Endothelial cell of umbilical vein (primary cell): ENCODE measurements around the gene MEX3D. TPM values are rescaled to one million over a fixed set of nuclear protein-coding genes. Genes with fewer than 3 reads are reported as not detected.

Experiments used
- BruUV-seq: library from RNA; stranded (reverse); fragments of 400-500 nt; replicated peaks from 2 replicates; lab custom pipeline; 2021; lab: Mats Ljungman, UMichigan
- CTCF ChIA-PET: fragments of 300-600, 350-600 bp; sonication (Branson Sonifier 250); formaldehyde crosslinking; loops from one replicate; lab custom pipeline; 2021; ENCODE audit warnings: antibody characterized with exemption, inconsistent platforms; lab: Charles Lee
- POLR2A ChIA-PET: fragments of 300-600, 350-600 bp; sonication (Branson Sonifier 250); formaldehyde crosslinking; loops from one replicate; lab custom pipeline; 2021; ENCODE audit warnings: antibody characterized with exemption, inconsistent platforms; lab: Charles Lee
- DNase-seq: peaks from one replicate; pipeline ENCODE4 v3.0.0-alpha.2; 2011; ENCODE audit warnings: low read depth, low spot score
- FAIRE-seq: peaks from 2 replicates; lab custom pipeline; 2011; peaks lifted over from hg19 to GRCh38; lab: Jason Lieb, UNC
- H2AFZ ChIP-seq: 2 replicates; pipeline ENCODE4 v1.6.0; 2012; ENCODE audit warnings: low read depth, low read length, control low read depth, inconsistent platforms
- H3K27ac ChIP-seq: 2 replicates; pipeline ENCODE4 v1.5.1; 2011; ENCODE audit warnings: low read depth, mild to moderate bottlenecking, control low read depth, low read length, moderate library complexity; ENCODE audit not compliant: insufficient read depth
- H3K27me3 ChIP-seq, 2 experiments: 2 replicates each; pipeline versions ENCODE4 v1.6.0 to v1.6.1; 2011; ENCODE audit warnings: low read length in 2 of 2, mixed read lengths in 1 of 2; ENCODE audit not compliant: control insufficient read depth in 2 of 2, insufficient read depth in 2 of 2
- H3K36me3 ChIP-seq, 2 experiments: 2 replicates in 1 of 2; 3 replicates in 1 of 2; pipeline ENCODE4 v1.5.1; 2011; ENCODE audit warnings: low read length in 2 of 2, mild to moderate bottlenecking in 1 of 2, moderate library complexity in 1 of 2; ENCODE audit not compliant: control insufficient read depth in 2 of 2, insufficient read depth in 2 of 2; ENCODE audit errors: extremely low read depth in 1 of 2
- H3K4me1 ChIP-seq: 3 replicates; pipeline ENCODE4 v1.5.1; 2011; ENCODE audit warnings: mild to moderate bottlenecking, low read length; ENCODE audit not compliant: control insufficient read depth, insufficient read depth; ENCODE audit errors: extremely low read depth
- H3K4me2 ChIP-seq: 2 replicates; pipeline ENCODE4 v1.6.1; 2011; ENCODE audit warnings: low read length, control low read depth, mixed read lengths; ENCODE audit not compliant: insufficient read depth
- H3K4me3 ChIP-seq, 3 experiments: fragments of 200-600 bp in 1 of 3; sonication (generic), shearing (Covaris generic) in 1 of 3; replicated peaks in 1 of 3; 2 replicates each; pipeline ENCODE4 v1.5.1; 2011 to 2016; ENCODE audit warnings: control low read depth in 3 of 3, low read length in 3 of 3, mild to moderate bottlenecking in 2 of 3, inconsistent platforms in 1 of 3, low read depth in 1 of 3, moderate library complexity in 1 of 3; ENCODE audit not compliant: insufficient read depth in 1 of 3
- H3K79me2 ChIP-seq: 2 replicates; pipeline ENCODE4 v1.6.0; 2012; ENCODE audit warnings: low read length, inconsistent platforms; ENCODE audit not compliant: control insufficient read depth, insufficient read depth
- H3K9ac ChIP-seq: replicated peaks from 2 replicates; pipeline ENCODE3; 2011; ENCODE audit warnings: low read length, control low read depth; ENCODE audit not compliant: insufficient read depth; ENCODE audit errors: extremely low read depth
- H3K9me1 ChIP-seq: replicated peaks from 3 replicates; pipeline ENCODE4 v1.6.0; 2011; ENCODE audit warnings: mild to moderate bottlenecking, low read length; ENCODE audit not compliant: control insufficient read depth, insufficient read depth; ENCODE audit errors: extremely low read depth
- H3K9me3 ChIP-seq: replicated peaks from 2 replicates; pipeline ENCODE4 v1.5.1; 2012; ENCODE audit warnings: low read length, inconsistent platforms; ENCODE audit not compliant: control insufficient read depth, insufficient read depth
- H4K20me1 ChIP-seq: replicated peaks from 2 replicates; pipeline ENCODE3; 2011; ENCODE audit warnings: mild to moderate bottlenecking, low read length; ENCODE audit not compliant: control insufficient read depth, insufficient read depth; ENCODE audit errors: extremely low read depth
- EZH2 ChIP-seq: IDR thresholded peaks from 2 replicates; pipeline ENCODE4 v1.6.1; 2012; ENCODE audit warnings: borderline replicate concordance, low read depth, mild to moderate bottlenecking, moderate library complexity, low read length, inconsistent platforms; ENCODE audit not compliant: severe bottlenecking
- FOS ChIP-seq: IDR thresholded peaks from 2 replicates; pipeline ENCODE4 v1.6.1; 2011; ENCODE audit warnings: mild to moderate bottlenecking, low read length, moderate library complexity, borderline replicate concordance; ENCODE audit not compliant: insufficient read depth
- GATA2 ChIP-seq: IDR thresholded peaks from 2 replicates; pipeline ENCODE4 v1.7.0; 2011; ENCODE audit warnings: low read depth, mild to moderate bottlenecking, moderate library complexity, mixed read lengths, low read length; ENCODE audit not compliant: insufficient read length, insufficient read depth
- JUN ChIP-seq: IDR thresholded peaks from 2 replicates; pipeline ENCODE4 v1.6.1; 2011; ENCODE audit warnings: borderline replicate concordance, low read depth; ENCODE audit not compliant: insufficient read length, insufficient read depth
- MAX ChIP-seq: IDR thresholded peaks from 2 replicates; pipeline ENCODE4 v1.6.1; 2011; ENCODE audit not compliant: insufficient read depth, insufficient read length
- MYC ChIP-seq: IDR thresholded peaks from one replicate; pipeline ENCODE4 v1.6.1; 2011; ENCODE audit warnings: mild to moderate bottlenecking, low read depth, low read length
- POLR2A ChIP-seq: IDR thresholded peaks from 2 replicates; pipeline ENCODE4 v1.6.1; 2012; ENCODE audit warnings: low read depth, mild to moderate bottlenecking, control low read depth, low read length
- POLR2AphosphoS5 ChIP-seq: IDR thresholded peaks from 2 replicates; pipeline ENCODE4 v1.6.1; 2012; ENCODE audit warnings: low read depth, mild to moderate bottlenecking, control low read depth, low read length, moderate library complexity; ENCODE audit not compliant: insufficient read depth
- dilution Hi-C: fragments of 300-500 bp; cut with MboI; formaldehyde crosslinking; loops from one replicate; pipeline ENCODE4 v1.15.0; 2019; ENCODE audit warnings: low sequenced_read_pairs; ENCODE audit not compliant: extremely low pct_ligation_motif_present
- intact Hi-C: fragments of 100-400 bp; cut with micrococcal nuclease; formaldehyde crosslinking; loops from one replicate; pipeline ENCODE4 v1.10.0; 2022
- polyA plus RNA-seq, 4 experiments: library from polyadenylated mRNA; depleted of rRNA in 3 of 4; stranded (reverse) in 3 of 4; unstranded in 1 of 4; fragments of >200 nt; gene quantifications; 2 replicates each; pipeline versions ENCODE4 v1.2.1 to v1.2.3, GENCODE V29; 2011 to 2012; ENCODE audit warnings: missing spikeins in 1 of 4
- total RNA-seq: library from RNA; stranded (reverse); gene quantifications from 2 replicates; pipeline ENCODE4 v1.2.3, GENCODE V29; 2021
- TF ChIP-seq, protein P1 (sequence below), 2 donors: IDR thresholded peaks; 1 replicate in 1 of 2; 2 replicates in 1 of 2; pipeline ENCODE4 v1.5.1; 2011; ENCODE audit warnings: low read length in 2 of 2, mild to moderate bottlenecking in 2 of 2, moderate library complexity in 2 of 2, control low read depth in 1 of 2, inconsistent platforms in 1 of 2, low read depth in 1 of 2; ENCODE audit not compliant: insufficient read depth in 1 of 2; ENCODE audit errors: extremely low read depth in 1 of 2

Gene MEX3D
- total and polyA plus RNA-seq, 2 donors (not counting 3 experiments of a cell fraction or from before 2014, with no cell fraction given): 30.0 to 96.7 TPM

GRCh38 chr19:1593501-1593772 lies 25.3 kb upstream of the MEX3D start:
- Histone ChIP-seq H3K9me1 (no peaks in the 10 kb centered on the region), H4K20me1 (no peaks in the 10 kb centered on the region), H3K9ac (no peak overlapping the region), H3K4me3 (no peak overlapping the region), H3K27me3 (no peaks in the 10 kb centered on the region), H3K9me3 (no peaks in the 10 kb centered on the region), H3K27ac (no peak overlapping the region), H3K79me2 (peaks cover 35% of the 10 kb centered on the region), H3K4me1 (peaks cover 15% of the 10 kb centered on the region), H3K36me3 (peaks cover 10 to 15% of the 10 kb centered on the region in 2 experiments), H2AFZ (peak overlapping the region; percentile 96), H3K4me2 (peak overlapping the region; percentile 94)
- no peak for FAIRE-seq
- intact Hi-C loops (loop anchor here (2.0 to 10.0 kb wide), 2 partner anchors 27 to 189 kb away; partner anchors contain the start of genes DAZAP1 and GAMT), dilution Hi-C loops (no loop called here)
- BruUV-seq: no TSS peak
- ChIA-PET CTCF (interaction anchor here (1.3 to 1.6 kb wide), 2 partner anchors 11 to 47 kb away, joined by 4 to 7 read pairs; partner anchors contain the start of gene UQCR11), POLR2A (interaction anchor here (0.8 kb wide), 1 partner anchor 27 kb away, joined by 6 read pairs; no protein-coding TSS in a partner anchor)
- TF ChIP-seq EZH2: no peak
- no peak for TF ChIP-seq JUN
- TF ChIP-seq, protein P1, sequence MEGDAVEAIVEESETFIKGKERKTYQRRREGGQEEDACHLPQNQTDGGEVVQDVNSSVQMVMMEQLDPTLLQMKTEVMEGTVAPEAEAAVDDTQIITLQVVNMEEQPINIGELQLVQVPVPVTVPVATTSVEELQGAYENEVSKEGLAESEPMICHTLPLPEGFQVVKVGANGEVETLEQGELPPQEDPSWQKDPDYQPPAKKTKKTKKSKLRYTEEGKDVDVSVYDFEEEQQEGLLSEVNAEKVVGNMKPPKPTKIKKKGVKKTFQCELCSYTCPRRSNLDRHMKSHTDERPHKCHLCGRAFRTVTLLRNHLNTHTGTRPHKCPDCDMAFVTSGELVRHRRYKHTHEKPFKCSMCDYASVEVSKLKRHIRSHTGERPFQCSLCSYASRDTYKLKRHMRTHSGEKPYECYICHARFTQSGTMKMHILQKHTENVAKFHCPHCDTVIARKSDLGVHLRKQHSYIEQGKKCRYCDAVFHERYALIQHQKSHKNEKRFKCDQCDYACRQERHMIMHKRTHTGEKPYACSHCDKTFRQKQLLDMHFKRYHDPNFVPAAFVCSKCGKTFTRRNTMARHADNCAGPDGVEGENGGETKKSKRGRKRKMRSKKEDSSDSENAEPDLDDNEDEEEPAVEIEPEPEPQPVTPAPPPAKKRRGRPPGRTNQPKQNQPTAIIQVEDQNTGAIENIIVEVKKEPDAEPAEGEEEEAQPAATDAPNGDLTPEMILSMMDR (IDR thresholded peaks at IDR 0.05; ENCODE audit: extremely low read depth in 1 of 2, insufficient read depth in 1 of 2, low read depth in 1 of 2, low read length in 2 of 2): no peak
- TF ChIP-seq MAX: no peak
- TF ChIP-seq MYC: no peak
- no peak for TF ChIP-seq GATA2
- TF ChIP-seq POLR2AphosphoS5: no peak
- TF ChIP-seq FOS: no peak
- no peak for TF ChIP-seq POLR2A
- DNase-seq: no peak
